Upper lobe of left lung (tissue), 6 donors: Measurements from ENCODE around the gene ENPP5. TPM values are rescaled to one million over a fixed set of nuclear protein-coding genes. Genes with fewer than 3 reads are reported as not detected.

ENCODE experiments used
- ATAC-seq, 2 donors: fragments of 200-7000 bp; cut with Tn5 transposase; one replicate each; pipeline ENCODE4 v1.9.1; 2022; ENCODE audit warnings: mild to moderate bottlenecking in 2 of 2, moderate library complexity in 2 of 2; ENCODE audit not compliant: low FRiP score in 2 of 2
- DNase-seq, 2 donors: peaks; one replicate each; pipeline ENCODE4 v3.0.0-alpha.2; 2019 to 2020
- H3K27ac ChIP-seq, 4 donors: fragments of 200-600 bp; sonication (generic); one replicate each; pipeline ENCODE4 v1.5.1; 2016 to 2019
- H3K27me3 ChIP-seq, 4 donors: fragments of 200-600 bp; sonication (generic); one replicate each; pipeline ENCODE4 v1.5.1; 2017 to 2019
- H3K36me3 ChIP-seq, 4 donors: fragments of 200-600 bp; sonication (generic); one replicate each; pipeline ENCODE4 v1.5.1; 2016 to 2019
- H3K4me1 ChIP-seq, 4 donors: fragments of 200-600 bp; sonication (generic); one replicate each; pipeline ENCODE4 v1.5.1; 2018 to 2019
- H3K4me3 ChIP-seq, 4 donors: fragments of 200-600 bp; sonication (generic); one replicate each; pipeline ENCODE4 v1.5.1; 2017 to 2019; ENCODE audit warnings: mild to moderate bottlenecking in 2 of 4, moderate library complexity in 1 of 4
- H3K9me3 ChIP-seq, 4 donors: fragments of 200-600 bp; sonication (generic); one replicate each; pipeline ENCODE4 v1.5.1; 2018 to 2019
- CTCF ChIP-seq, 6 experiments: fragments of 450-650 bp in 4 of 6; fragments of 200-600 bp in 2 of 6; sonication (generic) in 2 of 6; IDR thresholded peaks; one replicate each; pipeline ENCODE4 v1.5.1; 2016 to 2019; ENCODE audit warnings: antibody characterized with exemption in 6 of 6
- EP300 ChIP-seq, 4 donors: sonication (generic); formaldehyde crosslinking; IDR thresholded peaks; one replicate each; pipeline ENCODE4 v1.5.1; 2017; ENCODE audit warnings: antibody characterized with exemption in 4 of 4, control low read depth in 2 of 4
- POLR2A ChIP-seq, 4 donors: fragments of 450-650 bp; IDR thresholded peaks; one replicate each; pipeline ENCODE4 v1.5.1; 2016 to 2017; ENCODE audit warnings: antibody characterized with exemption in 4 of 4, mild to moderate bottlenecking in 2 of 4
- POLR2AphosphoS5 ChIP-seq, 2 donors: sonication (generic); formaldehyde crosslinking; IDR thresholded peaks; one replicate each; pipeline ENCODE4 v1.5.1; 2017; ENCODE audit warnings: antibody characterized with exemption in 2 of 2
- WGBS, 2 donors: methylation state at CpG; one replicate each; pipeline ENCODE4 v1.1.5; 2017 to 2018; 5-methylcytosine and 5-hydroxymethylcytosine counted together
- total RNA-seq, 6 donors: library from RNA; depleted of rRNA in 4 of 6; stranded (reverse); fragments of >200 nt in 4 of 6; gene quantifications; one replicate each; pipeline versions ENCODE4 v1.1.0 to v1.2.1, GENCODE V29; 2016 to 2021
- donor health status: DM: no; HTN: no; CAD: no; lungs with moderate emphysema.
- donor health status: DM: no; HTN: yes; CAD: no; lungs with severe emphysema.

Gene ENPP5
- total RNA-seq, 6 donors from 2014 or later: 2.7 to 21.0 (median 7.8) TPM

- H3K27ac ChIP-seq: no peak overlapping the region
- H3K27me3 ChIP-seq: no peaks in the 10 kb centered on the region
- ATAC-seq (no peak), DNase-seq (no peak)
- no peaks in the 10 kb centered on the region for H3K9me3 ChIP-seq
- TF ChIP-seq POLR2AphosphoS5 (IDR thresholded peaks at IDR 0.05) (no peak), POLR2A (IDR thresholded peaks at IDR 0.05) (no peak), CTCF (IDR thresholded peaks at IDR 0.05) (no peak), EP300 (IDR thresholded peaks at IDR 0.05) (no peak)
- no peak overlapping the region for H3K4me3 ChIP-seq
- H3K36me3 ChIP-seq: no peaks in the 10 kb centered on the region
- H3K4me1 ChIP-seq: no peaks in the 10 kb centered on the region
Measured at GRCh38 chr6:46208303-46208702, 37.5 kb upstream of the ENPP5 start.

GRCh38 chr6:46207174-46207573 is 36.4 kb upstream of the ENPP5 start:
- TF ChIP-seq EP300 (IDR thresholded peaks at IDR 0.05): no peak
- TF ChIP-seq POLR2A (IDR thresholded peaks at IDR 0.05): no peak
- TF ChIP-seq CTCF (IDR thresholded peaks at IDR 0.05): no peak
- no peak for TF ChIP-seq POLR2AphosphoS5 (IDR thresholded peaks at IDR 0.05)
- Histone ChIP-seq H3K4me1 (no peaks in the 10 kb centered on the region), H3K36me3 (no peaks in the 10 kb centered on the region), H3K4me3 (no peak overlapping the region), H3K27ac (no peak overlapping the region), H3K9me3 (no peaks in the 10 kb centered on the region), H3K27me3 (no peaks in the 10 kb centered on the region)
- WGBS, 2 donors: 86 to 88% methylated on average over 2 to 3 of the region's 3 CpGs
- no peak for ATAC-seq
- DNase-seq: no peak

- Histone ChIP-seq H3K4me1 (no peaks in the 10 kb centered on the region), H3K9me3 (no peaks in the 10 kb centered on the region), H3K36me3 (no peaks in the 10 kb centered on the region), H3K4me3 (no peak overlapping the region), H3K27me3 (no peaks in the 10 kb centered on the region), H3K27ac (no peak overlapping the region)
- 96% methylated on average over 16 to 29 of the region's 29 CpGs for WGBS, 2 donors
- ATAC-seq (no peak), DNase-seq (peak in 1 of 2 donors; percentile 22)
- TF ChIP-seq POLR2AphosphoS5 (IDR thresholded peaks at IDR 0.05) (no peak), POLR2A (IDR thresholded peaks at IDR 0.05) (no peak), EP300 (IDR thresholded peaks at IDR 0.05) (no peak), CTCF (IDR thresholded peaks at IDR 0.05) (no peak)
Measured at GRCh38 chr6:46204880-46205650, 34.3 kb upstream of the ENPP5 start.

GRCh38 chr6:46203391-46204177 is 32.8 kb upstream of the ENPP5 start:
- Histone ChIP-seq H3K27ac (no peak overlapping the region), H3K9me3 (no peaks in the 10 kb centered on the region), H3K4me1 (no peaks in the 10 kb centered on the region), H3K4me3 (no peak overlapping the region), H3K36me3 (no peaks in the 10 kb centered on the region), H3K27me3 (no peaks in the 10 kb centered on the region)
- 47 to 64% methylated on average over 2 of the region's 2 CpGs for WGBS, 2 donors
- ATAC-seq: no peak
- TF ChIP-seq CTCF (IDR thresholded peaks at IDR 0.05): no peak
- no peak for DNase-seq
